GM19099 (cell line): ENCODE data around the gene AMIGO1.

Experiments
- POLR2A ChIP-seq: IDR thresholded peaks from 3 replicates; pipeline ENCODE4 v1.6.1; 2011; ENCODE audit warnings: low read depth; ENCODE audit not compliant: insufficient read length; ENCODE audit errors: extremely low read depth

AMIGO1 gene

GRCh38 chr1:109468903-109469302 is 40.6 kb downstream of the AMIGO1 start:
- no peak for TF ChIP-seq POLR2A

DNA sequence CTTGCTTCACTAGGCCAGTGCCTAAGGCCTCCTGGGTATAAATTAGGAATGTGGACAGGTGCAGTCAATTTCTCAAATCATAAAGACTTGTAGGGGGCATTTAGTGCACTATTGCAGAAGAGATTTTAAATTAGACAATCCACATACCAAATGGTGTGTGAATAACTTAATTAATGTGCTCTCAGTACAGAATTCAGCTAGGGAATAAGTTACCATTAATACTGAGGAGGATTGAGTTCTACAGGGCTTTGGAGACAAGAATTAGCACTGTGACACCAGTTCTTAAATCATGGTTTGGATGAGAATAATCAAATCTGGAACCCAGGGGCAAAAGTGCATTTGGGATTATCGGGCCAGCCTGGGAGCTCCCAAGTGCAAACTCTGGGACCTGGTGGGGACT is 41.5 kb downstream of the AMIGO1 start:
- no peak for TF ChIP-seq POLR2A

GRCh38 chr1:109467301-109467777 is 42.2 kb downstream of the AMIGO1 start:
- no peak for TF ChIP-seq POLR2A

- no peak for TF ChIP-seq POLR2A
Observed at GRCh38 chr1:109466452-109467300, 42.9 kb downstream of the AMIGO1 start, which contains the start of gene SYPL2. TSS of gene SYPL2 (plus strand) at chr1:109466546. CDS start at chr1:109466844, 298 bp downstream.

- no peak for TF ChIP-seq POLR2A
Observed at GRCh38 chr1:109466125-109466451, 43.4 kb downstream of the AMIGO1 start.

- TF ChIP-seq POLR2A = no peak
Observed at GRCh38 chr1:109457819-109458218, 51.7 kb downstream of the AMIGO1 start.

DNA sequence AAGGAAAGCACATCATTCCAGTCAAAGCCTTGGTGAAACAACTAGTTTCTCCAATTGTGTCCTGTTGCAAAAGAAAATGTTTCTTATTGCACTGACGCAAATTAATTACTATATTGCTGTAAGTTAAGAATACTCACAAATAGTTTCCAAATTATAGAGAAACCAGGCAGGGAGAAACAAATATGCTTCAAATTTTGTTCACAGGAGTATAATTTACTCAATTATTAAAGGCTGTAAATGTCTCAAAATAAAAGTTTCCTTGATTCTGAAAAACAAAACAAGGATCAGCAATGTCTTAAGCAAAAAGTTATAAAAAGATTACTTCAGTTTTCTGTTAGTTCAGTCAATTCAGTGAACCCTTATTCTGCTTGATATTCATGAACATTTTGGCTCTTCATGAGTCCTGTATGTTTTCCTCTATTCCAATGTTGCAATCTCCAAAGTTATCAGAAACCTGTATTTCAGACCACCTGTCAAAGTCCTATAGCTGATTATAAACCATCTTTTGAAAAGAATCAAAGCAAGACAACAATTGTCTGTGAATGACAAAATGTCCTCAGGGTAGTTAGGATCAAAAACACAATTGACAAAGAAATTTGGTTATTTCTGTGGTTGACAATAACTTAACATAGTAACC is 54.9 kb downstream of the AMIGO1 start:
- no peak for TF ChIP-seq POLR2A
